Stimulated activated naive CD4-positive, alpha-beta T cell treated with Interleukin-2 at 50 U/mL for 16 hours (primary cell): Measurements from ENCODE around the gene SCLY.

Experiments
- DNase-seq: peaks from one replicate; lab custom pipeline; 2025; lab: John Stamatoyannopoulos, UW

SCLY gene

GRCh38 chr2:238140040-238140439, 79.2 kb downstream of the SCLY start:
- DNase-seq, result no peak

DNA sequence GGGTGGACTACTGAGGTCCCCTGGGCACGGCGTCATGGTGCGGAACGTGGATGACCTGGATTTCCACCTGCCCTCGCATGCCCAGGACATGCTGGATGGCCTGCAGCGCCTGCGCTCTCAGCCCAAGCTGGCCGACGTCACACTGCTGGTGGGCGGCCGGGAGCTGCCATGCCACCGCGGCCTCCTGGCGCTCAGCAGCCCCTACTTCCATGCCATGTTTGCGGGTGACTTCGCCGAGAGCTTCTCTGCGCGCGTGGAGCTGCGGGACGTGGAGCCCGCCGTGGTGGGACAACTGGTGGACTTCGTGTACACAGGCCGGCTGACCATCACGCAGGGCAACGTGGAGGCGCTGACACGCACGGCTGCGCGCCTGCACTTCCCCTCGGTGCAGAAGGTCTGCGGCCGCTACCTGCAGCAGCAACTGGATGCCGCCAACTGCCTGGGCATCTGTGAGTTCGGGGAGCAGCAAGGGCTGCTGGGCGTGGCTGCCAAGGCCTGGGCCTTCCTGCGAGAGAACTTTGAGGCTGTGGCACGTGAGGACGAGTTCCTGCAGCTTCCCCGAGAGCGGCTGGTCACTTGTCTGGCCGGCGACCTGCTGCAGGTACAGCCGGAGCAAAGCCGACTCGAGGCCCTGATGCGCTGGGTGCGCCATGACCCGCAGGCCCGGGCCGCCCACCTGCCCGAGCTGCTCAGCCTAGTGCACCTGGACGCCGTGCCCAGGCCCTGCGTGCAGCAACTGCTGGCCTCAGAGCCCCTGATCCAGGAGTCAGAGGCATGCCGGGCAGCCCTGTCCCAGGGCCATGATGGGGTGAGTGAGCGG, 80.1 kb downstream of the SCLY start:
- DNase-seq, result no peak

DNA sequence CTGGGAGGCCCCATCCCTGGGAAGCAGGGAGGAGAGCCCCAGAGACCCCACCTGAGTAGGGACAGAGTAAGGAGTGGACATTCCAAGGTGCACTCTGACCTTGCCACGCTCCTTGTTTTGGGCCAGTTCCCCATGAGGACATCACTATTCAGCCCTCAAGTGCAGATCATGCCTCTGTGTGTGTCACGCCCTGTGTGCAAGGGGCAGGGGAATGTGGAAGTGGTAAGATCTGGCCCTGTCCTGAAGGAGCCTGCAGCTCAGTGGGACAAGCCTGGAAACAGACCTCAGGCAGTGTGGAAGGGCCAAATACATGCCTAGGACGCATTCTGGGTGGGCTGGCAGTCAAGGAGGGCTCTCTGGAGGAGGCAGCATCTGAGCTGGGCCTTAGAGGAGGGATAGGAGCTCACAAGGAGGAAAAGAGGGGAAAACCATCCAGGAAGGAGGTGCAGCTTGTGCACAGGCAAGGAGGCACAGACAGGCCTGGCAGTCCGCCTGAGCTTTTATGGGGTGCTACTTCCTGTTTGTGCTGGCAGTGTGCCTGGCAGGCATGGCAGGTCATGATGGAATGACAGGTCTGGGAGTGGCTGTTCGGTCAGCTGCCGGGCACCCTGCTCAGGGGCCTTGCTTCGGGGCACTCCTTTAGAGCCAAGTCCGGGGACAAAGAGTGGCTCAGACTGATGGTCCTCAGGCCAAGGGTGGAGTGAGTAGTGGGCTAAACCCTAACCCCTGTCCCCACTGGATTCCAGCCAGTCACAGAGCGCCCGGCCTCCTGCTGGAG, 80.9 kb downstream of the SCLY start:
- DNase-seq, result no peak

DNA sequence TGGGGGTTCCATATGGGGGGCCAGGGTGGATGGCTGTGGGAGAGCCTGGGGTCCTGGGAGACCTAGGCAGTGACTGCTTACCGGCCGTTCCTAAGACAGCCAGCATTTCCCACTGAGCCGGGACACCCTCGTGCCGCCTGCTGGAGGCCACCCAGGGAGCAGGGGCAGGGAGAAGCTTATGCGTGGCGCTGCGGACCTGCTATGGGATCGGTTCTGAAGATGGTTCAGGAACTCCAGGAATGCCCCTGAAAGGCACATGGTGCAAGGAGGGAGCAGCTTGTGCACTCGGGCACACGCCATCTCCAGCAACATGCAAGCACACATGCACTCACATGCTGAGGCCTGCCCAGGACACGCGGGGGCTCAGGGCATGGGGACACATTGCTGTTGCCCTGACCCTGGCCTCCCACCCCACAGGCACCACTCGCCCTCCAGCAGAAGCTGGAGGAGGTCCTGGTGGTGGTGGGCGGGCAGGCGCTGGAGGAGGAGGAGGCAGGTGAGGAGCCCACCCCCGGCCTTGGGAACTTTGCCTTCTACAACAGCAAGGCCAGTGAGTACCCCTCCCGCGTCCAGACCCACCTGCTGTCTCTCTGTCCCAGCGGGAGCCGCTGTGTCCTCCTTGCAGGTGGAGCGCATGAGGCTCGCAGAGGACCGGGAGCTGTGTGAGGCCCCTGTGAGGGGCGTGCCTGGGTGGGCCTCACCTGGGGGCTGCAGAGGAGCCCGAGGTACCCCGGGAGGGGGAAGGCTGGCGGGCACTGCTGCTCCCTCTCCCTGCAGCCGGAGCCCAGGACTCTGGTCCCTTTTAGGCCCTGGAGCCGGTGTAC, 81.8 kb downstream of the SCLY start:
- DNase-seq, result no peak

- DNase-seq, result no peak
Measured at GRCh38 chr2:238143239-238143951, 82.6 kb downstream of the SCLY start.

DNA sequence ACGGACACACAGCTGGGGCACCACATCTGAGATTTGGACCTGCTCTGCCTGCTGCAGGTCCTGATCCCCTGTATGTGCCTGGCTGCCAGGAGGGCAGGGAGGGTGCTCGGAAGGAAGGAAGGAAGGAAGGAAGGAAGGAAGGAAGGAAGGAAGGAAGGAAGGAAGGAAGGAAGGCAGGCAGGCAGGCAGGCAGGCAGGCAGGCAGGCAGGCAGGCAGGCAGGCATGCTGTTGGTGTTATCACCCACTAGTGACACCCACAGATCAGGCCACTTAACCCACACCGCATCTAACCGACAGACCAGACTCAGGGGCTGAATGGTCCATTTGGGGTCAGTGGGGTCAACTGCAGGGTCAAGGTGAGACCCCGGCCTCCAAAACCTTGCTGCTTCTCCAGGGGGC, 83.5 kb downstream of the SCLY start:
- DNase-seq, result no peak

- no peak for DNase-seq
Measured at GRCh38 chr2:238145046-238145445, 84.2 kb downstream of the SCLY start.

DNA sequence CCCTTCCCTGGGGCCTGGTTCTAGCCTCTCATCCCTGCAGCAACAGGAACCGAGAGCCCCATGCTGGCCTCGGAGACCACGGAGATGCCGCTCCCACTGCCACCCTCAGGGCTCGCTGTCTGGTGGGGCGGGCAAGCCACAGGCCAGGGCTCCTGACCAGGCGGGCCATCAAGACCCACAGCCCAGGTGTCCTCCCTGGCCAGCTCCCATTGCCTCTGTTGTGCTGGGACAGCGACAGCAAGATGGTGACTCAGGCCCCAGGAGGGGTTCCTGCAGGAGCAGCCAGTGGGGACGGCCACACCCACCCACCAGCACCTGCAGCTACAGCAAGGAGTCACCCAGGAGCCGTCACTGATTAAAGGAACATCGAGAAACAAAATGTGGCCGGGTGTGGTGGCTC, 85.0 kb downstream of the SCLY start:
- DNase-seq, result no peak

DNA sequence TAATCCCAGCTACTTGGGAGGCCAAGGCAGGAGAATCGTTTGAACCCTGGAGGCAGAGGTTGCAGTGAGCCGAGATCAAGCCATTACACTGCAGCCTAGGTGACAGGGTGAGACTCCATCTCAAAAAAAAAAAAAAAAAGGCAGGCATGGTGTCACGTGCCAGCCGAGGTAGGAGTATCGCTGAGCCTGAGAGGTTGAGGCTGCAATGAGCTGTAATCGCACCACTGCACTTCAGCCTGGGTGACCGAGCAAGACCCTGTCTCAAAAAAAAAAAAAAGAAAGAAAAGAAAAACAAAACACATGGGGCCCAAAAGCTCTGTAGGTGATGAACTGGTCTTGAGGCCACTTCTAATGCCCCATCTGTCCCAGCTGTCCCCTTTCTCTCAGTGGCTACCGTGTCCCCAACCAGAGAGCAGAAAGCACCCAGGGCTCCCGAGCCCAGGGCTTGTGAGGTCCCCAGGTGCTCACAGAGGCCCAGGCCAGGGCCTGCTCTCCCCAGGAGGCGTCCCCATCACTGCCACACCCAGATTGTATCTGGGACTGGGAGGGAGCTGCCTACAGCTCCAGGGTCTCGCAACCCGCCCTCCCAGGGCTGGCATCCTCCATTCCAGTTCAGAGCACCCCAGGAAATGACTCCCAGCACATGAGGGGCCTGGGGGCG, 86.2 kb downstream of the SCLY start:
- DNase-seq, result no peak

- DNase-seq, result no peak
Measured at GRCh38 chr2:238148981-238149380, 88.2 kb downstream of the SCLY start.
